ENCODE data around the gene PROB1. TPM values are rescaled to one million over a fixed set of nuclear protein-coding genes. Genes with fewer than 3 reads are reported as not detected.
"Not testable (repeated sequence)": the region's sequence is repeated elsewhere in the genome, so short reads cannot be mapped to it uniquely, and the experiment has no call there.

The PROB1 gene
- total RNA-seq, 1 experiment from 2014 or later, result 3.4 TPM

GRCh38 chr5:139410121-139410992 lies 15.5 kb upstream of the PROB1 start:
- Histone ChIP-seq H2BK12ac (ENCODE audit: insufficient read length, low read depth, low read length) (no peak overlapping the region), H4K91ac (ENCODE audit: insufficient read length, low read depth, low read length) (no peak overlapping the region), H3K79me1 (ENCODE audit: insufficient read depth, low read depth, low read length, poor library complexity, severe bottlenecking) (no peaks in the 10 kb centered on the region), H3K27ac (ENCODE audit: insufficient read length, low read depth, low read length) (no peak overlapping the region), H2AK5ac (ENCODE audit: insufficient read length, low read length) (no peak overlapping the region), H3K14ac (ENCODE audit: insufficient read depth, low read length) (no peak overlapping the region), H3K9ac (ENCODE audit: extremely low read depth, insufficient read length, low read length) (no peak overlapping the region), H2AFZ (ENCODE audit: low read length) (no peak overlapping the region), H3K18ac (ENCODE audit: insufficient read length, low read depth, low read length) (no peak overlapping the region), H4K20me1 (ENCODE audit: control insufficient read depth, insufficient read depth, insufficient read length) (no peaks in the 10 kb centered on the region), H2BK5ac (ENCODE audit: insufficient read length, low read length) (no peak overlapping the region), H3K4ac (ENCODE audit: low read depth, low read length) (no peak overlapping the region), H3T11ph (ENCODE audit: low read length) (no peak overlapping the region), H3K56ac (ENCODE audit: insufficient read length, low read depth, low read length) (no peak overlapping the region), H4K8ac (replicated peaks; ENCODE audit: insufficient read length, low read depth, low read length) (no peak overlapping the region), H3K4me2 (ENCODE audit: insufficient read depth, insufficient read length, low read length) (no peak overlapping the region), H3K27me3 (ENCODE audit: insufficient read depth, low read length) (no peaks in the 10 kb centered on the region), H3K9me3 (ENCODE audit: control insufficient read depth, low read depth, low read length) (no peaks in the 10 kb centered on the region), H2BK20ac (ENCODE audit: low read depth, low read length, poor library complexity, severe bottlenecking) (no peak overlapping the region), H3K23ac (ENCODE audit: insufficient read length, low read depth, low read length) (no peak overlapping the region), H3K23me2 (ENCODE audit: insufficient read length, low read depth, low read length, poor library complexity, severe bottlenecking) (no peaks in the 10 kb centered on the region), H2BK120ac (ENCODE audit: low read depth, low read length, poor library complexity, severe bottlenecking) (no peak overlapping the region), H2BK15ac (ENCODE audit: low read depth, low read length) (no peak overlapping the region), H3K79me2 (ENCODE audit: insufficient read depth, low read length) (no peaks in the 10 kb centered on the region), H3K4me1 (ENCODE audit: insufficient read depth, low read length) (no peaks in the 10 kb centered on the region), H4K5ac (ENCODE audit: insufficient read length, low read depth, low read length) (no peak overlapping the region)
- Mint-ChIP-seq H3K4me3 (no peak overlapping the region), H3K27ac (no peak overlapping the region), H3K4me1 (no peaks in the 10 kb centered on the region; a peak in 1 of 4 replicates), H3K9me3 (no peaks in the 10 kb centered on the region), H3K27me3 (ENCODE audit: low read depth) (peaks cover 2% of the 10 kb centered on the region; the same call in 1 of the 2 replicates), H3K36me3 (ENCODE audit: insufficient read depth in 1 of 3, low read depth in 3 of 3) (peaks cover 0 to 17% (median 12%) of the 10 kb centered on the region in 3 experiments; a peak in 4 of 7 replicates)
- no peak for TF ChIP-seq CTCF (conservative IDR thresholded peaks at IDR 0.05)
- no CpG with 5 or more reads among the region's 6 CpGs for WGBS (ENCODE audit: extremely low coverage, insufficient read length, low lambda C conversion rate)
- DNase-seq, result no peak

- not testable (repeated sequence) for H3K4me1 ChIP-seq (ENCODE audit: insufficient read depth, low read length); H3K23me2 ChIP-seq (ENCODE audit: insufficient read length, low read depth, low read length, poor library complexity, severe bottlenecking); DNase-seq; H2BK15ac ChIP-seq (ENCODE audit: low read depth, low read length); H3K18ac ChIP-seq (ENCODE audit: insufficient read length, low read depth, low read length); H3T11ph ChIP-seq (ENCODE audit: low read length); H3K4me1 Mint-ChIP-seq; H3K23ac ChIP-seq (ENCODE audit: insufficient read length, low read depth, low read length); H3K4me2 ChIP-seq (ENCODE audit: insufficient read depth, insufficient read length, low read length); H2BK12ac ChIP-seq (ENCODE audit: insufficient read length, low read depth, low read length); H3K79me1 ChIP-seq (ENCODE audit: insufficient read depth, low read depth, low read length, poor library complexity, severe bottlenecking); H4K8ac ChIP-seq (replicated peaks; ENCODE audit: insufficient read length, low read depth, low read length); H3K4ac ChIP-seq (ENCODE audit: low read depth, low read length); H3K27ac Mint-ChIP-seq; H2BK120ac ChIP-seq (ENCODE audit: low read depth, low read length, poor library complexity, severe bottlenecking); H3K9ac ChIP-seq (ENCODE audit: extremely low read depth, insufficient read length, low read length); H3K9me3 Mint-ChIP-seq; H2BK5ac ChIP-seq (ENCODE audit: insufficient read length, low read length); H3K9me3 ChIP-seq (ENCODE audit: control insufficient read depth, low read depth, low read length); H3K56ac ChIP-seq (ENCODE audit: insufficient read length, low read depth, low read length); H3K27me3 ChIP-seq (ENCODE audit: insufficient read depth, low read length); H4K91ac ChIP-seq (ENCODE audit: insufficient read length, low read depth, low read length); H2AK5ac ChIP-seq (ENCODE audit: insufficient read length, low read length); H3K14ac ChIP-seq (ENCODE audit: insufficient read depth, low read length); H4K20me1 ChIP-seq (ENCODE audit: control insufficient read depth, insufficient read depth, insufficient read length); H2BK20ac ChIP-seq (ENCODE audit: low read depth, low read length, poor library complexity, severe bottlenecking); H3K27me3 Mint-ChIP-seq (ENCODE audit: low read depth); H3K4me3 Mint-ChIP-seq; H2AFZ ChIP-seq (ENCODE audit: low read length); H3K79me2 ChIP-seq (ENCODE audit: insufficient read depth, low read length); H3K27ac ChIP-seq (ENCODE audit: insufficient read length, low read depth, low read length); H4K5ac ChIP-seq (ENCODE audit: insufficient read length, low read depth, low read length)
- no CpG with 5 or more reads among the region's 5 CpGs for WGBS (ENCODE audit: extremely low coverage, insufficient read length, low lambda C conversion rate)
- H3K36me3 Mint-ChIP-seq (ENCODE audit: insufficient read depth in 1 of 3, low read depth in 3 of 3), result peaks cover 0 to 12% (median 12%) of the 10 kb centered on the region in 3 experiments; a peak in 4 of 7 replicates
These were observed 14.2 kb upstream of the PROB1 start for GRCh38 chr5:139409116-139409515.
